GM23248 (cell line): ENCODE measurements around the gene TMEM74B. TPM values are rescaled to one million over a fixed set of nuclear protein-coding genes. Genes with fewer than 3 reads are reported as not detected.
A peak's percentile ranks its signal among the peaks of the same experiment; 100 is the strongest.

Source experiments
- DNase-seq: peaks from one replicate; pipeline ENCODE4 v3.0.0-alpha.2; 2015
- H2AFZ ChIP-seq: fragments of 200-600 bp; sonication (generic); 2 replicates; pipeline ENCODE4 v1.6.1; 2016; ENCODE audit warnings: antibody characterized with exemption
- H3F3A ChIP-seq: fragments of 200-600 bp; sonication (generic); 2 replicates; pipeline ENCODE4 v1.6.1; 2016; ENCODE audit warnings: mild to moderate bottlenecking, antibody characterized with exemption, mixed run types; ENCODE audit not compliant: insufficient read depth
- H3K27ac ChIP-seq: fragments of 200-600 bp; sonication (generic); 2 replicates; pipeline ENCODE4 v1.5.1; 2016; ENCODE audit warnings: mild to moderate bottlenecking
- H3K27me3 ChIP-seq: fragments of 200-600 bp; sonication (generic); replicated peaks from 2 replicates; pipeline ENCODE4 v1.6.1; 2016; ENCODE audit warnings: mild to moderate bottlenecking; ENCODE audit not compliant: insufficient read depth
- H3K36me3 ChIP-seq: fragments of 200-600 bp; sonication (generic); 2 replicates; pipeline ENCODE4 v1.6.1; 2016; ENCODE audit warnings: low read depth, mild to moderate bottlenecking
- H3K4me1 ChIP-seq: fragments of 200-600 bp; sonication (generic); 2 replicates; pipeline ENCODE4 v1.6.1; 2016; ENCODE audit warnings: mild to moderate bottlenecking; ENCODE audit not compliant: insufficient read depth
- H3K4me2 ChIP-seq: fragments of 200-600 bp; sonication (generic); one replicate; pipeline ENCODE4 v1.6.1; 2016; ENCODE audit warnings: mild to moderate bottlenecking; ENCODE audit not compliant: unreplicated experiment
- H3K4me3 ChIP-seq: fragments of 200-600 bp; sonication (generic); 2 replicates; pipeline ENCODE4 v1.5.1; 2016; ENCODE audit warnings: mild to moderate bottlenecking
- H3K79me2 ChIP-seq: fragments of 200-600 bp; sonication (generic); 2 replicates; pipeline ENCODE4 v1.6.1; 2016; ENCODE audit warnings: mild to moderate bottlenecking; ENCODE audit not compliant: insufficient read depth
- H3K9ac ChIP-seq: fragments of 200-600 bp; sonication (generic); 2 replicates; pipeline ENCODE4 v1.6.1; 2016; ENCODE audit warnings: mild to moderate bottlenecking
- H3K9me2 ChIP-seq: fragments of 200-600 bp; sonication (generic); 2 replicates; pipeline ENCODE4 v1.6.1; 2016; ENCODE audit warnings: mixed run types, mild to moderate bottlenecking, moderate library complexity; ENCODE audit not compliant: insufficient read depth
- H3K9me3 ChIP-seq: fragments of 200-600 bp; sonication (generic); one replicate; pipeline ENCODE4 v1.6.1; 2017; ENCODE audit warnings: low read depth
- H4K20me1 ChIP-seq: fragments of 200-600 bp; sonication (generic); 2 replicates; pipeline ENCODE4 v1.6.0; 2016; ENCODE audit not compliant: insufficient read depth
- EZH2 ChIP-seq: fragments of 200-600 bp; sonication (generic); IDR thresholded peaks from 2 replicates; pipeline ENCODE4 v1.6.1; 2018; ENCODE audit warnings: antibody characterized with exemption, mild to moderate bottlenecking; ENCODE audit not compliant: insufficient read depth, poor library complexity, severe bottlenecking
- EZH2phosphoT487 ChIP-seq: fragments of 200-600 bp; sonication (generic); IDR thresholded peaks from 2 replicates; pipeline ENCODE4 v1.6.1; 2018; ENCODE audit warnings: antibody characterized with exemption, moderate library complexity, mild to moderate bottlenecking, low read depth; ENCODE audit not compliant: insufficient read depth
- WGBS, 2 experiments: methylation state at CpG; one replicate each; pipeline ENCODE4 v1.1.6; 2015 to 2017; ENCODE audit warnings: low lambda C conversion rate in 2 of 2, low coverage in 1 of 2; ENCODE audit errors: missing lambda C conversion rate in 2 of 2; 5-methylcytosine and 5-hydroxymethylcytosine counted together
- in situ Hi-C: fragments of 300-500 bp; cut with MboI; formaldehyde crosslinking; loops from 2 replicates; pipeline ENCODE4 v1.15.0; 2020
- polyA plus RNA-seq: library from polyadenylated mRNA; unstranded; fragments of >200 nt; fragmentation: Nextera tagmentation; extraction: Ambion mirVana; gene quantifications from 2 replicates; pipeline ENCODE4 v1.2.1, GENCODE V29; 2016
- total RNA-seq: library from RNA; depleted of rRNA; stranded (reverse); fragments of >200 nt; shearing (Covaris generic); gene quantifications from 2 replicates; pipeline ENCODE4 v1.2.3, GENCODE V29; 2014

TMEM74B gene
- total and polyA plus RNA-seq, 2 experiments from 2014 or later: 0.18 to 0.43 TPM

DNA sequence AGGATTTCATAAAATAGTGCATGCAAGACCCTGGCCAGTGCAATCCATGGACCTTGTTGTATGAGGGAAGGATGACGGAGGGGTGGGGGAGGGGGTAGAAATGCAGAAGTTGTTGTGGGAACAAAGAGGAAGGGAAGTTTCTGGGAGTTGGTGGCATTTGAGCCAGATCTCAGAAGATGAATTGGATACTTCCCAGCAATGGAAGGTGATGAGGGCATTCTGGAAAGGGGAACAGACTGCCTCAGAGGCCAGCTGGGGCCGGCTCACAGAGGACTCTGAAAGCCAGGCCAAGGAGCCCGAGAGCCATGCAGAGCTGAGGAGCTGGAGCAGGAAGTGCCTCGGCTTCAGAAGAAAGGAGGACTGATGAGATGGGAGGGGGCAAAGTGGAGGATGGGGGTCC lies 2.7 kb downstream of the TMEM74B start:
- peaks cover 27% of the 10 kb centered on the region for H3K27me3 ChIP-seq
- no peaks in the 10 kb centered on the region for H3K36me3 ChIP-seq
- WGBS, 2 experiments: 46 to 63% methylated on average over 4 of the region's 4 CpGs
- H3K4me1 ChIP-seq: no peaks in the 10 kb centered on the region
- in situ Hi-C loops: no loop called here
- H3K79me2 ChIP-seq: no peaks in the 10 kb centered on the region
- no peaks in the 10 kb centered on the region for H3K9me2 ChIP-seq
- H3K4me2 ChIP-seq: no peak overlapping the region
- no peaks in the 10 kb centered on the region for H4K20me1 ChIP-seq
- no peaks in the 10 kb centered on the region for H3F3A ChIP-seq
- no peak overlapping the region for H2AFZ ChIP-seq
- H3K9ac ChIP-seq: no peak overlapping the region
- DNase-seq: no peak
- H3K4me3 ChIP-seq: no peak overlapping the region
- H3K9me3 ChIP-seq: no peaks in the 10 kb centered on the region
- no peak overlapping the region for H3K27ac ChIP-seq
- no peak for TF ChIP-seq EZH2phosphoT487

DNA sequence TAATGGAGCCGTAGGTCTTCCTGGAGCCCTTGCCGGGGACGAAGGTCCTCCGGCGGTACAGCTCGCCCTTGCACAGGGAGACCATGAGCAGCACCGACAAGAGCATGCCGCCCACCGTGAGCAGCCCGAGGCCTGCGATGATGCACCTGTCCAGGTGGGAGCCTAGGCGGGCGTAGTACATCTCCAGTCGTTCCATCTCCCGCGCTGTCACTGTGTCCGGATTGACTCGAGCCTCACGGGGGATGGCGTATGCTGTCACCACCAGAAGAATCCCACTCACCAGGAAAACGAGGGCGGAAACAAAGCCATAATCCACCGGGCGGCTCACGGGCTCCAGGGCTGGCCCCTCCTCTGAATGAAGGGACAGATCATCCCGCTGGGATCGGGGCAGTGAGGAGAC lies 3.8 kb downstream of the TMEM74B start:
- no peak overlapping the region for H3K4me2 ChIP-seq

DNA sequence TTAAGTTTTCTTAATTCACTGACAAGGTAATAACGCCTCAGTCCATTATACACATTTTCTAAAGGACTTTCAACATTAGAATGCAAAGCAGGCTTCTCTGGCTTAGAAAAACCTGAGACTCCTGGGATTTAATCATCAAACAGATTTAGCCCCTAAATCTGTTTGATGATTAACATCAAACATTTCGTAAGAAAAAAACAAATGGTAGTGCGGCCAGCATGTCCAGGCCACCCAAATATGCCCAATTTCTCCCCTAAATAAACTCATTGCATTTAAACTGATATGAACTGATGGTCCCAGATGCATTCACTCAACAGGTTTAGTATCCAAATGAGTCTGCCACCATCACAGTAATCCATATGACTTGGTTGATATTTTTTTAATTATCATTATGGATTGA lies 6.2 kb downstream of the TMEM74B start:
- H3K36me3 ChIP-seq: no peaks in the 10 kb centered on the region
- in situ Hi-C loops: no loop called here
- H3K4me1 ChIP-seq: no peaks in the 10 kb centered on the region
- H3K9me3 ChIP-seq: no peaks in the 10 kb centered on the region
- no peaks in the 10 kb centered on the region for H3K79me2 ChIP-seq
- TF ChIP-seq EZH2 (no peak), EZH2phosphoT487 (no peak)
- no peak for DNase-seq
- no peak overlapping the region for H3K27ac ChIP-seq
- no peak overlapping the region for H3K9ac ChIP-seq
- H3K4me3 ChIP-seq: no peak overlapping the region
- H3K9me2 ChIP-seq: no peaks in the 10 kb centered on the region
- no peaks in the 10 kb centered on the region for H4K20me1 ChIP-seq
- H3K27me3 ChIP-seq: peaks cover 4% of the 10 kb centered on the region; the same call in 1 of the 2 replicates
- no peak overlapping the region for H3K4me2 ChIP-seq
- no peak overlapping the region for H2AFZ ChIP-seq
- 86 to 90% methylated on average over 3 of the region's 3 CpGs for WGBS, 2 experiments
- H3F3A ChIP-seq: no peaks in the 10 kb centered on the region

More for the DNA sequence above, 3.8 kb downstream of the TMEM74B start:
- H3K9me3 ChIP-seq: no peaks in the 10 kb centered on the region
- H3K36me3 ChIP-seq: no peaks in the 10 kb centered on the region
- TF ChIP-seq EZH2phosphoT487: no peak
- no peaks in the 10 kb centered on the region for H3F3A ChIP-seq
- DNase-seq: no peak
- no peaks in the 10 kb centered on the region for H4K20me1 ChIP-seq
- no peak overlapping the region for H2AFZ ChIP-seq
- H3K4me1 ChIP-seq: no peaks in the 10 kb centered on the region
- no peaks in the 10 kb centered on the region for H3K79me2 ChIP-seq
- 85 to 89% methylated on average over 26 to 27 of the region's 27 CpGs for WGBS, 2 experiments
- in situ Hi-C loops: no loop called here
- peaks cover 20% of the 10 kb centered on the region for H3K27me3 ChIP-seq
- no peak overlapping the region for H3K9ac ChIP-seq
- H3K4me3 ChIP-seq: no peak overlapping the region
- no peak overlapping the region for H3K27ac ChIP-seq
- H3K9me2 ChIP-seq: no peaks in the 10 kb centered on the region

DNA sequence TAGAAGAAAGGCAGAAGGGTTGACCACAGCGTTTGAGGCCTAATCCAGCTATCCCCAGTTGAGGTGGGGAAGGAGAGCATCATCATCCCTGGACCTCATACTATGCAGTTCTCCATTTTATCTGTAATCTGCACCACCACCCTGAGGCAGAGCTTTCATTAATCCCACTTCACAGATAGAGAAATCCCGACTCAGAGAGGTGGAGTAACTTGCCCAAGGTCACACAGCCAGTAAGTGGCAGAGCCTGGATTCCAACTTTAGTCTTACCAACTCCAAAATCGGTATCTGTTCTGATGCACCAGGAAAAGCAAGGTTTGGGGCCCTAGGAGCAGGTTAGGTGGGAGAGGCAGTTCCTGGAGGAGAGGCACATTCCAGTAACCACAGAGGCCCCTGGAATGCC lies 6.7 kb downstream of the TMEM74B start:
- Histone ChIP-seq H3K9me2 (no peaks in the 10 kb centered on the region), H3K79me2 (no peaks in the 10 kb centered on the region), H3K9ac (no peak overlapping the region), H3K36me3 (no peaks in the 10 kb centered on the region), H3K4me1 (no peaks in the 10 kb centered on the region), H4K20me1 (no peaks in the 10 kb centered on the region), H3K27ac (no peak overlapping the region), H3K4me3 (no peak overlapping the region), H3K4me2 (no peak overlapping the region), H2AFZ (no peak overlapping the region), H3F3A (no peaks in the 10 kb centered on the region), H3K9me3 (no peaks in the 10 kb centered on the region), H3K27me3 (no peaks in the 10 kb centered on the region)
- in situ Hi-C loops: no loop called here
- WGBS, 2 experiments: 66 to 68% methylated on average over 3 of the region's 3 CpGs
- DNase-seq: no peak
- TF ChIP-seq EZH2phosphoT487 (no peak), EZH2 (no peak)

DNA sequence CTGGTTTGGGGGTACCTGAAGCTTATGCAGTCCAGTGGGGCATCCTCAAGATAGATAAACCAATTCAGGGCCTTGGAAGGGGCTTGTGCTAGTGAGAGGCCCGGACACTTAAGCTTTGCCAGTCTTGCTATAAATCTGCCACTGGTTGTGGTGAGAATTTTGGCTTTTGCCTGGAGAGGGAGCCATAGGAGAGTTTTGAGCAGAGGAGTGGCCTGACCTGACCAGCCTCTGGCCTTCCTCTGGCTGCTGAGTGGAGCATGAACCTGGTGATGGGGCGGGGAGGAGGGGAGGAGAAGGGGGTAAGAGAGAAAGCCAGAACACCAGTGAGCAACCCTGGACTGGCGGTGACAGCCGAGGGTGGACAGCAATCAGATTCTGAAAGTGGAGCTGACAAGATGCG lies 7.1 kb downstream of the TMEM74B start:
- Histone ChIP-seq H3K36me3 (no peaks in the 10 kb centered on the region), H3K9ac (no peak overlapping the region), H4K20me1 (no peaks in the 10 kb centered on the region), H3K4me3 (no peak overlapping the region), H3K4me2 (no peak overlapping the region), H3K4me1 (no peaks in the 10 kb centered on the region), H2AFZ (no peak overlapping the region), H3K27ac (no peak overlapping the region), H3K79me2 (no peaks in the 10 kb centered on the region), H3K27me3 (no peaks in the 10 kb centered on the region), H3K9me3 (no peaks in the 10 kb centered on the region), H3K9me2 (no peaks in the 10 kb centered on the region), H3F3A (no peaks in the 10 kb centered on the region)
- TF ChIP-seq EZH2phosphoT487: no peak
- TF ChIP-seq EZH2: no peak
- peak; percentile 15 for DNase-seq
- WGBS, 2 experiments: 88 to 91% methylated on average over 5 of the region's 5 CpGs
- in situ Hi-C loops: no loop called here
